Liver (tissue), 4 donors: ENCODE measurements around the gene PCDHGB2. TPM values are rescaled to one million over a fixed set of nuclear protein-coding genes. Genes with fewer than 3 reads are reported as not detected.

Experiments used
- polyA plus RNA-seq, 2 donors: library from polyadenylated mRNA; stranded (reverse) in 1 of 2; unstranded in 1 of 2; fragments of 200-250 nt in 1 of 2; fragments of >200 nt in 1 of 2; fragmentation: Nextera tagmentation in 1 of 2; extraction: Ambion mirVana in 1 of 2; gene quantifications; one replicate each; pipeline versions ENCODE4 v1.2.1 to v1.2.3, GENCODE V29; 2013 to 2015
- total RNA-seq, 2 donors: library from RNA; depleted of rRNA; stranded (reverse); fragments of >200 nt; gene quantifications; one replicate each; pipeline ENCODE4 v1.2.3, GENCODE V29; 2014
- donor health status: healthy.
- donor health status: healthy.
- donor health status: healthy.

Gene PCDHGB2
- total and polyA plus RNA-seq, 4 donors, result 0.28 to 1.0 (median 0.47) TPM; not detected in 1

Other genes starting within 250 kb of the PCDHGB2 start
Only the 30 nearest of the 36 such genes appear.
- under 1 TPM; 0.09 to 0.25 TPM for gene PCDHB9, start 172.8 kb upstream of the PCDHGB2 start, total RNA-seq
- gene PCDHB9, start 172.8 kb upstream of the PCDHGB2 start, polyA plus RNA-seq, result under 1 TPM; 0.03 to 0.07 TPM
- under 1 TPM; 0.14 to 0.17 TPM for gene PCDHB10, start 167.6 kb upstream of the PCDHGB2 start, total RNA-seq
- under 1 TPM; 0.07 TPM for gene PCDHB10, start 167.6 kb upstream of the PCDHGB2 start, polyA plus RNA-seq
- gene PCDHB11, start 160.4 kb upstream of the PCDHGB2 start, total RNA-seq, result under 1 TPM; 0.23 to 0.33 TPM
- gene PCDHB11, start 160.4 kb upstream of the PCDHGB2 start, polyA plus RNA-seq, result under 1 TPM; 0.08 to 0.09 TPM
- under 1 TPM; 0.28 to 0.33 TPM for gene PCDHB12, start 151.3 kb upstream of the PCDHGB2 start, total RNA-seq
- under 1 TPM; 0.06 to 0.12 TPM for gene PCDHB12, start 151.3 kb upstream of the PCDHGB2 start, polyA plus RNA-seq
- under 1 TPM; 0.19 to 0.42 TPM for gene PCDHB13, start 146.1 kb upstream of the PCDHGB2 start, total RNA-seq
- under 1 TPM; 0.11 to 0.17 TPM for gene PCDHB13, start 146.1 kb upstream of the PCDHGB2 start, polyA plus RNA-seq
- gene PCDHB14, start 136.7 kb upstream of the PCDHGB2 start, total RNA-seq, result under 1 TPM; 0.42 to 0.47 TPM
- under 1 TPM; 0.10 to 0.23 TPM for gene PCDHB14, start 136.7 kb upstream of the PCDHGB2 start, polyA plus RNA-seq
- gene PCDHB15, start 114.6 kb upstream of the PCDHGB2 start, total RNA-seq, result under 1 TPM; 0.28 to 0.59 TPM
- under 1 TPM; 0.21 to 0.52 TPM for gene PCDHB15, start 114.6 kb upstream of the PCDHGB2 start, polyA plus RNA-seq
- gene SLC25A2, start 55.9 kb upstream of the PCDHGB2 start, total RNA-seq, result under 1 TPM; 0.19 to 0.42 TPM
- not detected for gene SLC25A2, start 55.9 kb upstream of the PCDHGB2 start, polyA plus RNA-seq
- gene TAF7, start 39.2 kb upstream of the PCDHGB2 start, total RNA-seq, result 10 to 100 TPM; 25.7 to 36.3 TPM
- 10 to 100 TPM; 23.5 to 30.8 TPM for gene TAF7, start 39.2 kb upstream of the PCDHGB2 start, polyA plus RNA-seq
- gene PCDHGA1, start 29.5 kb upstream of the PCDHGB2 start, total RNA-seq, result under 1 TPM; 0.05 to 0.08 TPM
- gene PCDHGA1, start 29.5 kb upstream of the PCDHGB2 start, polyA plus RNA-seq, result under 1 TPM in 1 of 2 donors, not detected in 1; 0.05 TPM
- under 1 TPM; 0.23 to 0.42 TPM for gene PCDHGA2, start 21.2 kb upstream of the PCDHGB2 start, total RNA-seq
- gene PCDHGA2, start 21.2 kb upstream of the PCDHGB2 start, polyA plus RNA-seq, result under 1 TPM; 0.26 to 0.46 TPM
- under 1 TPM; 0.09 to 0.59 TPM for gene PCDHGA3, start 16.2 kb upstream of the PCDHGB2 start, total RNA-seq
- gene PCDHGA3, start 16.2 kb upstream of the PCDHGB2 start, polyA plus RNA-seq, result under 1 TPM; 0.25 to 0.32 TPM
- gene PCDHGB1, start 9.9 kb upstream of the PCDHGB2 start, total RNA-seq, result under 1 TPM; 0.14 to 0.75 TPM
- under 1 TPM; 0.10 to 0.11 TPM for gene PCDHGB1, start 9.9 kb upstream of the PCDHGB2 start, polyA plus RNA-seq
- under 1 TPM; 0.23 to 0.92 TPM for gene PCDHGA4, start 5.0 kb upstream of the PCDHGB2 start, total RNA-seq
- under 1 TPM; 0.15 to 0.21 TPM for gene PCDHGA4, start 5.0 kb upstream of the PCDHGB2 start, polyA plus RNA-seq
- under 1 TPM; 0.09 to 0.50 TPM for gene PCDHGA5, start 4.2 kb downstream of the PCDHGB2 start, total RNA-seq
- under 1 TPM; 0.04 to 0.08 TPM for gene PCDHGA5, start 4.2 kb downstream of the PCDHGB2 start, polyA plus RNA-seq
- 1 to 10 TPM in 1 of 2 donors, under 1 TPM in 1; 0.37 to 1.2 TPM for gene PCDHGB3, start 10.2 kb downstream of the PCDHGB2 start, total RNA-seq
- under 1 TPM in 1 of 2 donors, not detected in 1; 0.07 TPM for gene PCDHGB3, start 10.2 kb downstream of the PCDHGB2 start, polyA plus RNA-seq
- gene PCDHGA6, start 13.9 kb downstream of the PCDHGB2 start, total RNA-seq, result under 1 TPM; 0.37 to 0.67 TPM
- gene PCDHGA6, start 13.9 kb downstream of the PCDHGB2 start, polyA plus RNA-seq, result under 1 TPM; 0.08 to 0.18 TPM
- gene PCDHGA7, start 22.7 kb downstream of the PCDHGB2 start, total RNA-seq, result under 1 TPM; 0.19 to 0.67 TPM
- under 1 TPM; 0.21 TPM for gene PCDHGA7, start 22.7 kb downstream of the PCDHGB2 start, polyA plus RNA-seq
- 1 to 10 TPM; 1.7 to 2.8 TPM for gene PCDHGB4, start 27.7 kb downstream of the PCDHGB2 start, total RNA-seq
- gene PCDHGB4, start 27.7 kb downstream of the PCDHGB2 start, polyA plus RNA-seq, result 1 to 10 TPM in 1 of 2 donors, under 1 TPM in 1; 0.76 to 1.4 TPM
- under 1 TPM; 0.14 to 0.75 TPM for gene PCDHGA8, start 32.6 kb downstream of the PCDHGB2 start, total RNA-seq
- under 1 TPM; 0.02 to 0.13 TPM for gene PCDHGA8, start 32.6 kb downstream of the PCDHGB2 start, polyA plus RNA-seq
- 1 to 10 TPM; 2.5 to 3.8 TPM for gene PCDHGB5, start 38.0 kb downstream of the PCDHGB2 start, total RNA-seq
- 1 to 10 TPM in 1 of 2 donors, under 1 TPM in 1; 0.76 to 2.0 TPM for gene PCDHGB5, start 38.0 kb downstream of the PCDHGB2 start, polyA plus RNA-seq
- 1 to 10 TPM in 1 of 2 donors, under 1 TPM in 1; 0.51 to 2.8 TPM for gene PCDHGA9, start 42.8 kb downstream of the PCDHGB2 start, total RNA-seq
- under 1 TPM; 0.11 to 0.63 TPM for gene PCDHGA9, start 42.8 kb downstream of the PCDHGB2 start, polyA plus RNA-seq
- 1 to 10 TPM; 1.4 to 2.8 TPM for gene PCDHGB6, start 48.0 kb downstream of the PCDHGB2 start, total RNA-seq
- 1 to 10 TPM in 1 of 2 donors, under 1 TPM in 1; 0.53 to 1.8 TPM for gene PCDHGB6, start 48.0 kb downstream of the PCDHGB2 start, polyA plus RNA-seq
- gene PCDHGA10, start 53.0 kb downstream of the PCDHGB2 start, total RNA-seq, result 1 to 10 TPM; 2.0 to 3.9 TPM
- gene PCDHGA10, start 53.0 kb downstream of the PCDHGB2 start, polyA plus RNA-seq, result 1 to 10 TPM; 1.2 to 1.3 TPM
- gene PCDHGB7, start 57.7 kb downstream of the PCDHGB2 start, total RNA-seq, result 1 to 10 TPM; 1.6 to 3.1 TPM
- gene PCDHGB7, start 57.7 kb downstream of the PCDHGB2 start, polyA plus RNA-seq, result under 1 TPM; 0.74 to 0.78 TPM
- 1 to 10 TPM in 1 of 2 donors, under 1 TPM in 1; 0.75 to 2.5 TPM for gene PCDHGA11, start 61.1 kb downstream of the PCDHGB2 start, total RNA-seq
- under 1 TPM; 0.22 to 0.25 TPM for gene PCDHGA11, start 61.1 kb downstream of the PCDHGB2 start, polyA plus RNA-seq
- gene PCDHGA12, start 70.5 kb downstream of the PCDHGB2 start, total RNA-seq, result 1 to 10 TPM in 1 of 2 donors, under 1 TPM in 1; 0.37 to 1.9 TPM
- gene PCDHGA12, start 70.5 kb downstream of the PCDHGB2 start, polyA plus RNA-seq, result under 1 TPM; 0.39 to 0.74 TPM
- gene PCDHGC3, start 116.0 kb downstream of the PCDHGB2 start, total RNA-seq, result 1 to 10 TPM; 3.7 to 5.7 TPM
- gene PCDHGC3, start 116.0 kb downstream of the PCDHGB2 start, polyA plus RNA-seq, result 10 to 100 TPM in 1 of 2 donors, 1 to 10 TPM in 1; 6.8 to 11.0 TPM
- gene PCDHGC4, start 125.0 kb downstream of the PCDHGB2 start, total RNA-seq, result 1 to 10 TPM in 1 of 2 donors, under 1 TPM in 1; 0.33 to 1.4 TPM
- gene PCDHGC4, start 125.0 kb downstream of the PCDHGB2 start, polyA plus RNA-seq, result not detected
- 1 to 10 TPM in 1 of 2 donors, under 1 TPM in 1; 0.19 to 1.1 TPM for gene PCDHGC5, start 129.1 kb downstream of the PCDHGB2 start, total RNA-seq
- under 1 TPM in 1 of 2 donors, not detected in 1; 0.02 TPM for gene PCDHGC5, start 129.1 kb downstream of the PCDHGB2 start, polyA plus RNA-seq